ENCODE measurements around the gene TP53TG5.

TP53TG5 gene

DNA sequence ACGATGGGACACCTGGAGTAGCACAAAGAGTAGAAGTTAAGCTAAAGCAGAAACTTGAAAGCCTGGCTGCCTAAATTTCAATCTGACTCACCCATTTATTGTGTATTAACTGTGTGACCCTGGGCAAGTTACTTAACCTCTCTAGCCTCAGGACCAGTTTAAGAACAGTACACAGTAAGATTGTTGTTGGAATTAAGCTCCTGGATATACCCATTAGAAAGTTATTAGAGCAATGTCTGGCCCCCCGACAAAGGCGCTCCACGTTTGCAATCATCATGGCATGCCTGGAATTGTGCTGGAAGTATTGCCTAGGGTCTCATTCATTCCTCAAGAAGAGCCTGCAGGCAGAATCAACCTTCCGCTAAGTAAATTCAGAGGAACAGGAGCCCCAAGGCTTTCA is 31.3 kb downstream of the TP53TG5 start:
- no peak for DNase-seq (ENCODE audit: low read depth in 2 of 2, low spot score in 1 of 2)

DNA sequence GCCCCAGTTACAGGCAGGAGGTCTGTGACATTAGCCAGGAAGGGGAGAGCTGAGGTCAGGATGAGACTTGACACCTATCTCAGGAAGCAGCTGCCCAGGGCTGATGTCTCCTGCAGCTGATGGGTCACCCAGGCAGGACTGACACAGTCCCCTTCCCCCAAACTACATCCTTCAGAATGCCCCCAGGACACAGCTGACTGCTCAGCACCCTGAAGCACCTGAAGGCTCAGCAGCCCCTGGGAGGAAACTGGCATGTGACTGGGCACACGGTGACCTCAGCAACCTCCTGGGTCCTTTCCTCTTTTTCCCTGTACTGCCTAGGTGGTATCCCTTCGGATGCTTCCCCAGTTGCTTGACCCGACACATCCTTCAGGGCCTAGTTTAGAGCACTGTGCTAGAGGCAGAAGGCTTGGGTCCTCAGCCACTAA is 31.8 kb downstream of the TP53TG5 start:
- no peak for DNase-seq (ENCODE audit: low read depth in 2 of 2, low spot score in 1 of 2)

DNA sequence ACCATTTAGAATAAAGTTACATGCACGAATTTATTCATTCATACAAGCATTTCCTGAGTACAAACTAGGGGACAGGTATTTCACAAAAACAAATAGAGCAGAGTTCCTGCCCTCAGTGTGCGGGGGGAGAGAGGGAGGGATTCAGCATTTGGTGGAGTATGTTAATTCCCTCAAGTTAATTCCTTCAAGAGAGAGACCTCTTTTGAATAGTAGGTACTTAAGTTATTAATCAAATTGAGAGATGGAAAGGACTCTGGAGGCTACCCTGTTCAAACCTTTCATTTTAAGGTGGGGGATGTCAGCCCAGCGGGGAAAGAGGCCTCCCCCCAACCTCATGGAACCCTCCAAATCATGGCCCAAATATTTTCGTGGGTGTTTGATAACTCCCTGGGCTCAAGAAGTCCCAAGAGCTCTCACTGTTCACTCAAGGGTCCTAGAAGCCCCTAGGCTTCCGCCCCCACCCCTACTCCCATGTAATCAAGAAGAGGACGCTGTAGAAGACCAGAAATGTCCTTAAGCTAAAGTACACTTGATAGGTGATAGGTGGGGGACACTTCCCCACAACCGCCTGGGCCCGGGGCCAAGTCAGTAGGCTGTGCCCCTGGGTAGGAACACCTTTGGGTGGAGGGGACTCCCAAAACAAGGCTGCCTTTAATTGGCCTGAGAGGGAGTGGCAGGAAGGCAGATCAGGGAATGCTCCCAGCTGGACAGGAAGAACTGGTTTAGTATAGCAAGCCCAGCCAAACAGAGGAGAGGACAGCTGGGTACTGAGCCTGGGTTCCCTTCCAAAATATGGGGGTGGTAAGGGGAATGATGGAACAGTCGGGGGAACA is 32.8 kb downstream of the TP53TG5 start:
- DNase-seq (ENCODE audit: low read depth in 2 of 2, low spot score in 1 of 2): no peak

DNA sequence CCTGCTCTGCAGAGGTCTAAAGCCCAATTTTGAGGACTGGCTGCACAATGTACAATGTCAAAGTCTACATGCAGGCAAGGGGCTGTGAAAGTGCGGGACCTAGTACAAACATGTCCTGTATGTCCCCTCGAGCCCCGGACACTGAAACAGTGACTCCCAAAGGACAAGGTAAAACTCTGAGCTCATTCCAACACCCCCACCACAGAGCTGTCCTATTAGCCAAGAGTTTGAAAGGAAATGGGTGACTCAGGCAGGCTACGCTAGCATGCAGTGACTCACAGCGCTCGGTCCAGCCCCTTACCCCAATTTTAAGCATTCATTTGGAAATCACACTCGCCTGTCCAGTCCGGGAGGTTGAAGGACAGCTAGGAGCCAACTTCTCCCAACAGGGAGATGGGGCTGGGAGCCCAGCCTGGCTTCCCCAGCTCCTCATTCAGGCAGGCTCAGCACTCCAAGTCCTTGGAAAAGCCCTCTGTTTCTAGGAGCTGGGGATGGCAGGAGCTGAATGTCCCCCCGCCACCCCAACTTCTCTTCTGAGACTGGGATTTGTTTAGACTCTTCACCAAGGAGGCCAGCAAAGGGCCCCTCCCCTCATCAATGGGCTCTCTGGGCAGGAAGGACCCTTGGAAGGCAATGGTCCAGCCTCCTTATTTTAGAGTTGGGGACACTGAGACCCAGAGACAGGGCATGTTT is 33.8 kb downstream of the TP53TG5 start:
- no peak for DNase-seq (ENCODE audit: low read depth in 2 of 2, low spot score in 1 of 2)

DNA sequence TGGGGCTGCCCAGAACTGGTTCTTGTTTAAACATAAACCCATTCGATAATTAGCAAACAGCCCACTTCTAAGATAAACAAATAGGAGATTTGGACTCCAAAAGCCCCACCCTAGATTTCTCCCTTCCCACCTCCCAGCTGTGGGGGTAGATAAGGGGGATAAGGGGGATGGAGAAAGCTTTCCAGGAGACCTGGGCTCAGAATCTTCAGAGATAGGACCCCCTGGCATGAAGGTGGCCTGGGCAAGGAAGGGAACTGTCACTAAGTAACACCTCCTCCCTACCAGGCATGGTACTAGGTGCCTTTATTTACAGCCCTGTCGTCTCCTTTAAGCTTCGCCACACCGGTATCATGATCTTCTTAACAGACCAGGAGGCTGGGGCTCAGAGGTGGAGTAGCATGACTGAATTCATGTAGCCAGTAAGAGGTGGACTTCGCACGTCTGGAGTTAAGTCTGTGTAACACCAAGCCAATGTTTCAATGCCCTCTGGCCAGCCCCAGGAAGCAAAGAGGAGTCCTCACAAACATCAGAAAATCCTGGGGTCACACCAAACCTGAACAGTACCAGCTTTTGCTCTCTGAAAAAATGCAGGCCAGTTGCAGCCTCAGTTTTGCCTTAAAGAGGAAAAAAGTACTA is 34.5 kb downstream of the TP53TG5 start:
- DNase-seq (ENCODE audit: low read depth in 2 of 2, low spot score in 1 of 2): no peak

DNA sequence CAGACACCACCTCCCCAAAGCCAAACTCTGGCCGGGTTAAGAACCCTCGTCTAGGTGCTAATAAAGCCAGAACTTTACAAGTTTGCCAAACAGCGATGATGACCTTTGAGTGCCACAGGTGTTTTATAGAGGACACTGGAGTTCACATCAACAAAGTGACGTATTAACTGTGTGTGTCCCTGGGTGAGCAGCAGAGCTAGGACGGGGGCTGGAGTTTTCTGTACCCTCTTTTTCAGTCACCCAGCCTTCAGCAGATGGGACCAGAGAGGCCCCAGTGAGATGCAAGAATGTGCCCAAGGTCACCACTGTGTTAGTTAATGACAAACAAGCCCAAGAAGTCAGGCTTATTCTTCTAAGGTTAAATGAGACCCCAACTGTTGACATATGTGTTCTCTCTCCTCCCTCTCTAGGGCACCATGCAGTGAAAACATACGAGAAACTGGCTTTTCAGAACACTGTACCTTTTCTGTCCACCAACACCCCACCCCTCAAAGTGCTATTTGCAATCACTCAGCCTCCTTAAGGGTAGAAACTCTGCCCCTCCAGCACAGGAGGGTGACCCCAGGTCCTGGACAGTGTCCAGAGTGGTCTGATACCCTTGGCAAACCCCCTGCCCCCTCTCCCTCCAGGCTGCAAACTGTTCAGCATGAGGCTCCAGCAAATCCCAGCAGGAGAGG is 35.1 kb downstream of the TP53TG5 start:
- no peak for DNase-seq (ENCODE audit: low read depth in 2 of 2, low spot score in 1 of 2)

DNA sequence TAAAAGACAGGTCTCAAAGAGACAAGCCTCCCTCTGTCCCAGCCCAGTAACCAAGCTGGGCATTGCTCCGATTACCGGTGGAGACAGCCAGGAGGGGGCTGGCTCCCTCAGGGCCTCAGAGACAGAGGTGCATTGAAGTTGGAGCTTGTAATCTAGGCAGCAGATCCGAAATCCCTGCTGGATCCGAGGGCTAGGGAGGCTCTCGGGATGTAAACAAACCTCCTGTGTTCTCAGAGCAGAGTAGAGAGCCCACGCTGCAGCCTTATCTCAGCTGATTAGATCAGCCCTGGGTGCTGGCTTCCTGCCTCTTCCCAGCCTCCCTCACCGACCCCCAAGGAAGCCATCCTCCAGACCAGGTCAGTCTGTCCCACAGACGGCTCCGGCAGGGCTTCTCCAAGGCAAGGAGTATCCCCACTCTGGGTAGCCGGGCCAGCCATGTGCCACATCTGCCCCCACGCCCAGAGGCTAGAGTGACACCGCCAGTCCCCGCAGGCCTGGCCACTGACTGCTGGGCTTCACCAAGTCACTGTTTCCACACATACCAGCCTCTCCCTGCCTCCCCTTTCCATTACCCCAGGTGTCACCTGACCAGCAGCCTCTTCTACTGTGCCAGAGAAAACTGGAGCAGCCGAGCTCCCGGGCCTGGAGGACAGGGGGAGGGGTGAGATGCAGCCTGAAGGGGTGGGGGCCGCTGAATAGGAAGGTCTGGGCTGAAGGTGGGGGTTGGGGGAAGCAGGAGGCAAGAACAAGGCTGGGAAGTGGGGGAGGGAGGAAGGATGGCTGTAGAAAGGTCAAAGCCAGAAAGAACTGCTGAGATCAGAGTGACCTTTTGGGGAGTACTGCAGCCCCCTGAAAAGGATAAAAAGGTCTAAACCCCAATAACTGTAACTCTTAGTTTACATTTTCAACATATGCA is 35.9 kb downstream of the TP53TG5 start:
- DNase-seq (ENCODE audit: low read depth in 2 of 2, low spot score in 1 of 2): no peak

DNA sequence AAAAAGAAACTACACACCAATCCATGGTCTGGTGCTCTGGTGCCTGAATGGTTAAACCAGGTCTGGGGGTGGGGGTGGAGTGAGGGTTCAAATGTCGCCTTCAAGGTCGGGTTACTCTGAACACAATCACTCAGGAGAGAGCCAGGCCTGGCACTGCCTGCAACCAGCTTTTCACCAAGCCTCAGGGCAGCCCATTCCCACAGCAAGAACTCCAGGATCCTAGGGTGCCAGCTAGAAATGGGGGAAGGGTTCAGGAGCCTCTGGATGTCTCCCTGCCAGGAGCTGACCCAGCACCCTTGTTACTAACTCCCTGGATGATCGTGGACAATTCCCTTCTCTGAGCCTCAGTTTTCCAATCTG is 36.6 kb downstream of the TP53TG5 start:
- DNase-seq (ENCODE audit: low read depth in 2 of 2, low spot score in 1 of 2): no peak

DNA sequence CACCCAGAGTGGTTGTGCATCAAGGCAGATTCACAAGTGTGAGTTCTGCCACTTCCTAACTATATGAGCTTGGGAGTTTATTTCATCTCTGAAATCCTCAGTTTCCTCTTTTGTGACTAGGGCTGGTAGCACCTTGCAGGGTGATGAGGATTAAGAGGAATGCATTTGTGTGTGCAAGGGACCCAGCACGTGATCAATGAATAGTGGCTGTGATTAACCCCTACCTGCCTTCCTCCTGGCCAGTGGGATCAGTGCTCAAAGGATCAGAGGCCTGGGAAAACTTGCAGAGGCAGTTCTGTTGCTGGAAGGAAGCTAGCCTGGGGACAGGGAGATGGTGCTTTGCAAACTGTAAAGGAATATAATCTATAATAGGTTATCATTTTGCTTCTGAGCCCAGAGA is 37.2 kb downstream of the TP53TG5 start:
- no peak for DNase-seq (ENCODE audit: low read depth in 2 of 2, low spot score in 1 of 2)

DNA sequence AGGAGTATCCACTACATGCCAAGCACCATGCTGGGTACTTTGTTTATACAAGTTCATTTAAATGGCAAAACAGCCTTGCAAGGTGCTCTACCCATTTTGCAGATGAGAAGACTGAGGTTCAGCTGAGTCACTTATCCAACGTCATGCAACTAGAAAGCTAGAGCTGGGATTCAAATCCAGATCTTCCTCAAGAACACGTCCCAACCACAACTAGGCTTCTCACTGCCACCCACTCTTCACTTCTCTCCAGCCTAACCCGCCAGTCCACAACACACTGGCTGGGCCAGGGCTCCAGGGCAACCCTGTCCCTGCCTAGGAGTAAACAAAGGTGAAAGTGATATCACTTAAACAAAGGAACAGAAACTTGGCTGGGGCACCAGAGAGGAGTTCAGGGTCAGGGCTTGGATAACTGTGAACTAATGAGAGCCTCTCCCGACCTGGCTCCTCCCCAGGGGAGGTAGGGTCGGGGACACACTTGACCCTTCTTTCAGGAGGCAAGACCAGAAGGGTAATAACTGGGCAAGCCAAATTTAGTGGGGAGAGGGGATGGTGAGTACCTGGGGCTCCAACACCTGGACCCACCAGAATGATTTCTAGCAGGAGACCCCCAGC is 37.8 kb downstream of the TP53TG5 start:
- no peak for DNase-seq (ENCODE audit: low read depth in 2 of 2, low spot score in 1 of 2)

DNA sequence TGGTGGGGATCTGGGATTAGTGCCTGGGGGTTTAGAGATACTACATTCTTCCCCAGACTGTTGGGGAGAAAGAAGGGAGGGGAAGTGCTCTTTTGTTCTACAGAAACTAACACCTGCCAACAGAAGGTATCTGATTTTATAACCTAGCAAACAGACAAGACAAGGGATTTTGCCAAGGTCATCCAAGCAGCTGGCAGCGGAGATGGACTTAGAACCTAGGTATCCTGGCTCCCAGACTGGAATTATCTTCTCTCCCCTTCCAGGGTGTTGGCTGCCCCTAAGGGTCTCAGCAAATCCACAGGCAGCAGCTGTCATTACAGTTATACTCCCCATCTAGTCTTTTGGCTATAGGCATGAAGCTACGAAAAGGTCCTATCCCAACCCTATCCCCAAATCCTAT is 38.3 kb downstream of the TP53TG5 start:
- no peak for DNase-seq (ENCODE audit: low read depth in 2 of 2, low spot score in 1 of 2)

DNA sequence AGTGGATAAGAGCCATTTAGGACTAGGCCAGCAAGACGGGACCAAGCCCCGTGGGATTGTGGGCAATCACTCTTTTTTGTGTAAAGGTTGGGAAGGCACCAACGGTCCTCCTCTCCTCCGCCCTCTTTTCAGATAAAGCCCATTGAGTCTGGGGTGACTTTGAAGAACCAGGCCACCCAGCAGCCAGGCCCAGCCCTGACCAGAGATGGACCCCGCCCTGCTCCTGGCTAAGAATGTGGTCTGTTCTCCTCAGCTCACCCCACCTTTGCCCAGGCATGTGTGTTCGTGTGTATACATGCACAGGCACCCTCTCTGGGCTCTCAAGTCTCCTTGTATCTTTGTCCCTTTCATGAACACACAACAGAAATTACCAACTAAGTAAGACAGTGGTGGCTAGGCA is 39.0 kb downstream of the TP53TG5 start:
- no peak for DNase-seq (ENCODE audit: low read depth in 2 of 2, low spot score in 1 of 2)

DNA sequence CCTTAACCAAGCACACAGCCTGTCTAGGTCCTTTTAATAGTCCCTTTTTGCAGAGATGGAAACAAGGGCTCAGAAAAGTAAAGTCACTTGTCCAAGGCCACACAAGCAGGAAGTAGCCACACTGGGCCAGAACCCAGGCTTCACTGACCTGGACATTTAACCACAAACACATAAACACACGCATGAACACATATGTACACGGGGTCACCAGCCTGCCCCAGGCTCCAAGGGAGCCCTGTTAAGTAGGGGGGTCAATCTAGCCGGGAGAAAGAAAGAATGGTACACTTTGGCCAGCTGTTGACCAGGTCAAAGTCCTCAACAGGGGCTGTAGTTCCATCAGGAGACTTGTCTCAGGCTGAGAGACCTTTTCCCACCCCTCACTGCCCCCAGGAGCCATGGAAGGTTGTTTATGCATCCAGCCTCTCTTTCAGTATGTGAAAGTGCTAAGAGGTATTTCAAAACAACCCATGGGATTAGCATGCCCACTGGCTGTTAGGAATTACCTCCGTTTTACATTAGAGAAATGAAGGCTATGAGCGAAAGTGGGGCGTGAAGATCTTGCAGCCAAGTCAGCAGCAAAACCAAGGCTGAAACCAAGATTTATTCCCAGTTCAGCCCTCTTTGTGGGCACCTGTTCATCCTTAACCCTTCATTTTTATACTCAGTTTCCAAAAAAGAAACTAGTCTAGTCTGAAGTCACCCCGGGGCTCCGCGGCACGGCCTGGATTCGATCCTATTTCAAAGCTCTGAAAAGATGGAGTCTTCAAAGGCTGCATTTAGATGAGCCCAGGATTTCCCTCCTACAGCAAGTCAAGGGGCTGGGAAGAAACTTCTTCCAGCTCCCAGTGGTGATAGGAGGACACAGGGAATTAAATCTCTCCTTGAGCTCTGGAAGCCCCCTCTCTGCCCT is 39.7 kb downstream of the TP53TG5 start:
- no peak for DNase-seq (ENCODE audit: low read depth in 2 of 2, low spot score in 1 of 2)

DNA sequence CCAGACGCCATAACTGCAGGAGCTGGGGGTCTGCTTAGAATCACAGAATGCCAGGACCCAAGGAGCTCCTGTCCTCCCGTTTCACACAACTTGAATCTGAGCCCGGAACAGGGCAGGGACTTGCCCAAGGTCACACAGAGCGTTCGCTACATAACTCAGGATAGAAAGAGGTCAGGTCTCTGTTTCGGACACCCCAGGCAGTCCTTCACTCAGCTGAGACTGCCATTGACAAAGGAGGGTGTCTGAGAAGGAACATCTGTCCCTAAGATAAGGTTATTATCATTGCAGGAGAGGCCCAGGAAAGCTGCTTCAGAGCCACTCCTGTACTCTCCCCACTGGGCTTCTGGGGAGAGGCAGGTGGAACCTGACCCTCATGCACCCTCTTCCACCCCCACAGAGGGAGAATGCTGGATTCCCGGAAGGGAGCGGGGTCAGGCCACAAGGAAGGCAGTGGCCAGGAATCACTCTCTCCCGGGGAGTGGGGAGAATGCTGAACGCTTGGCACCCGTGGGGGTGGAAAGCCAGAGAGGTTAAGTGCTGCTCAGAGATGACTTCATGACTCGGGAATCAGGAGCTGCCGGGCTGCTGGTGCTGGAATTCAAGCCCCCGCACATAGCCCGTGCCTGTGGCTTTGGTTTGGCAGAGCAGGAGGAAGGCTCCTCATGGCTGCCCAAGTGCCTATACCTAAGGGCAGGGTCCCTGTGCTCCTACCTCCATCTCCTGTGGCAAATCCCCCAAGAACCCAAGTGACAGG is 40.6 kb downstream of the TP53TG5 start:
- no peak for DNase-seq (ENCODE audit: low read depth in 2 of 2, low spot score in 1 of 2)

DNA sequence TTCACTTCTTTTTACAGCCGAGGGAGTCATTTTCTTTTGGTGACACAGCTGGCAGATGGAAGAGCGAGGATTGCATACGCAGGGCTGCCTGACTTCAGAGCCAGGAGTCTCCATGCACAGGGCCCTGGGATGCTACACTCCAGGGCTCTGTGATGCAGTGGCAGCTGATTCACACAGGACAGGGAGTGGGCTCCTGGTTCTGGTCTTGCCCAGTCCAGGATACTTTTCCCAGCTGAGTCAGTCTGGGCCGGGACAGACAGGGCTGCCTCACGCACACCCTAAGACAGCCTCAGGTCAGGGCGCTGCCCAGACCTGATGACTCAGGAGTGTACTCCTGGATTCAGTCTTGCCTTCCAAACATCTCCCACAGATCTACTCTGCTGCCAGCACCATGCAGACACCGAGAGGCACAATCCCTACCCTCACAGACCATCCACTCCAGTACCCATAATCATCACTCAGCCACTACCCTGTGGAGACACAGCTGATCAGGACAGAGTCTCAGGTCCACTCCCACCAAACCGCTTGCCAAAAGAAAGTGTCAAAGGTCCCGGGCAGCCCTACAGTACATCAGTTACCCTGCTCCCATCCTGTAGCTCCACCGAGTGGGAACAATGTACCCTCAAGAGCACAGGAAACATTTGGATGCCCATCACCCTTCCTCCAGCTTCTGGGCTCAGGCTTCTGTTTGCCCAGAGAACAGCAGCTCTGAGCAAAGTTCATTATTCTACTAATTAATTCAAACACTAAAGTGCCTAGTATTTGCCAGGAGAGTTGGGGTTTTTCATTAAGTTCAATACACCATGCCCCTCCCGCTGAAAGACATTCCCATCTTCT is 41.4 kb downstream of the TP53TG5 start:
- no peak for DNase-seq (ENCODE audit: low read depth in 2 of 2, low spot score in 1 of 2)

DNA sequence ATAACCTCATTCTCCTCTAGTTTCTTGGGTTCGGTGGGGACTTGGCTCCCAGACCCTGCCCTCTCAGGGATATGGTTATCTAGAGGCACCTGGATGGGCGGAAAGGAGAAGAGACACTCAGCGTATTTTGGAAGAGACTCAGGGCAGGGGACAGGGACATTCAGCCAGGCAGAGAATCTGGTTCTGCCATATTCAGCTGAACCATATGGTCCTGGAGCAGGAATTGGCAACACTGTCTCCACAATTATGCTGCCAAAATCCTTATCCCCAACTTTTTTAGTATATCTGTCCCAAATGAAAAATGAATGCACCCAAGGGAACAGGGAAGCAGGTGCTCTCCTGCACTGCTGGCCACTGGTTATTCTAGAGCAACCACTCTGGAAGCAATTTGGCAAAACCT is 47.6 kb downstream of the TP53TG5 start:
- no peak for DNase-seq (ENCODE audit: low read depth in 2 of 2, low spot score in 1 of 2)

DNA sequence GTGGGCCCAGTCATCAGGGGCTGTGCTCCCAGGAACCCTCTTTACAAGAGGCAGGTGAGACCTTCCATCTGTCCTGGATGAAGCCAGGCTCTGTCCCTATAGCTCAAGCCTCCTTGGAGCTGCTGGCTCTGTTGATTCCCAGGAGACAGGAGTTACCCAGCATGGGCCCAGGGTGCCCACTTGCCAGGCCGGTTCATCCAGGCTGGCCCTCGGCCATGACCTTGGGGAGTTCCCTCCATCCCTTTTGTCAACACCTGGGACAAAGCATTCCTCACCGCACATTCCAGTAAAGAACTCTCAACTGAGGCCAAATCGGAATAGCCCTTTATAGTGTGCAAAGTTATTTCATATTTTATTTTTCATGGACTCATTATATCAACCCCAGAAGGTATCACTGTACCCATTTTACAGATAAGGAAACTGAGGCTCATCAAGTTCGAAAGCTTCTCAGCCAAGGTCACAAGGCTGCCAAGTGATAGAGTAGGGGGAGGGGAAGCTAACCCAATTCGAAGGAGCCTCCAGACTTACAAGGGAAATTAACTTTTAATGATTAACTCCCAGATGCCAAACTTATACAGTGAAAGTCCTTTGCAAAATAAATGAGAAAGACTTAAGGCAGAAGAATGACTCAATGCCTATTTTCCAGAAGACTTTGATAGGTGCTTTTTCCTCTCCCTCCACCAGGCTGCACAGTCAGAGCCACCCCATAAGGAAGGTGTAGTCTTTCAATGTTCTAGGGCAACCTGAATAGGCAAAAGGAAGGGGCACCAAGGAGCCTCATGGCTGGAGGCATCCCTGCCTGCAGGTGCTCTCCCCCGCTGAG is 48.4 kb downstream of the TP53TG5 start:
- DNase-seq (ENCODE audit: low read depth in 2 of 2, low spot score in 1 of 2): no peak

Data from stimulated activated CD8-positive, alpha-beta memory T cell treated with anti-CD3 and anti-CD28 coated beads, Interleukin-4, amount 100 ng/mL, for 4 hours (primary cell).